HG02981 (cell line): ENCODE measurements around the gene SCG2.

Source experiments
- ATAC-seq: cut with Tn5 transposase; IDR thresholded peaks from one replicate; pipeline ENCODE4 v1.9.1; 2021; ENCODE audit warnings: mild to moderate bottlenecking, moderate library complexity; ENCODE audit not compliant: unreplicated experiment

The SCG2 gene

DNA sequence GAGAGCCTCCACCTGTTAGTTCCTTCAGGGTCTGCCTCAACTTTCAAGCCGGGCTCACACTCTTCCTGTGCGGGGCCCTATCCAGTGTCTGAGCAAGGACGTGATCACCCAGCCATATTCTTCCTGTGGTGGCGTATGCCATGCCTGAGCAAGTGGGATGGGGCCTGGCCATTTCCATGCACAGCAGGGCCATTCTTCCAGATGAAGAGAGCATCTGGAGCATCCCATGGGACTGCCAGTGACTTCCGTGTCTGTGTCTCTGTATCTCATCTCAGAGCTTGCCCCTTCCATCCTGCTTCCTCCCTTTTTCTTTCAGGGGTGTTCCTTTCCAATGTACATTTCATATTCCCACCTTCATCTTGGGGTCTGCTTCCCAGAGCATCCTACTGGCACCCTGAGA lies 20.2 kb downstream of the SCG2 start:
- no peak for ATAC-seq

GRCh38 chr2:223580951-223581350 lies 21.2 kb downstream of the SCG2 start:
- ATAC-seq = no peak

DNA sequence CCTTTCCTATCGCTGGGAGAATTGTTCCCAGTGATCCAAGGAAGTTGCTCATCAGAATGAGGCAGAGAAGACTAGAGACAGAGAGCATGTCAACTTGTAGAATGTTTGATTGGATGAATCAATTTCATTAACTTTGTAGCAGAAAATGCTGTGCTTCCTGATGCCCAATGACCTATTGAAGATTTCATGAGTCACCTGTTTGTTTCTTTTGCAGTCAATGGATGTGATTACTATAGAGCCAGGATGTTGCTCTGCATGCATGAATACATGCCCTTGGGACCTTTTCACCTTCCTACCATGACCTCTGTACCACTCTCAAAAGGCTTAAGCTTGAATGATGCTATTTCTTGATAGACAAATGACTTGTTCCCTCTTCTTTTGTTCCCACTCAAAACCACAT lies 23.3 kb downstream of the SCG2 start:
- no peak for ATAC-seq

GRCh38 chr2:223576873-223577272 lies 25.3 kb downstream of the SCG2 start:
- no peak for ATAC-seq

GRCh38 chr2:223570784-223571183 lies 31.4 kb downstream of the SCG2 start:
- ATAC-seq = no peak

DNA sequence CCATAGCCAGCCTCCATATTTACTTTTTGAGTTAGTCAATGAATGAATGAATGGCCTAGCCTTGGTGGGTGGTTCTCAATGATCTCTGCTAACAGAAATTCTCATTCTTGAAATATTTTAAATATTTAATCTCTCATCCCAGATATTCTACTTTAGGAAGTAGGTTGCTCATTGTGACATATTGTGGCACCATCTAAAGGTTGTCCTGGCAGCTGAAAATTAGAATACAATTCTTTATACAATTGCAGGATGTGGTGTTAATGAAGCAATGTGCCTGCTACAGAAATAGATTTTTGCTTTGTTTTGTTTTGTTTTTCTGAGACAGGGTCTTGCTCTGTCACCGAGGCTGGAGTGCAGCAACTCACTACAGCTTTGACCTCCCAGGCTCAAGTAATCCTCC lies 35.8 kb downstream of the SCG2 start:
- ATAC-seq = no peak

- ATAC-seq = no peak
These were observed 38.7 kb downstream of the SCG2 start for GRCh38 chr2:223563462-223563861.

DNA sequence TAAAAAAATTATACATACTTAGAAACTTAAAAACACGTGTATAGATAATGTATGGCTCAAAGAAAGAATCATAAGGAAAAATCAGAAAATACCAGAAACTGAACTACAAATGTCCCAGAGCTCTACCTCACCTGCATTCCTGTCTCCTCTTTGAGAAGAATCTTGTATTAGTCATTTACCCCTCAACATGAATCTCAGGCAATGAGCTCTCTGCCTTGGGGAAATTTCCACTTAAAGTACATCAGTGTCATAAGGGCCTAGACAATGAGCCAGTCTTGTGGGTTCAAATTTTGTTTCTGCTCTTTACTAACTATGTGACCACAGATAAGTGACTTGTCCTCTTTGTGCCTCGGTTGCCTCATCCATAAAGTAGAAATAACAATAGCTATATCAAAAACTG lies 40.1 kb downstream of the SCG2 start:
- no peak for ATAC-seq

DNA sequence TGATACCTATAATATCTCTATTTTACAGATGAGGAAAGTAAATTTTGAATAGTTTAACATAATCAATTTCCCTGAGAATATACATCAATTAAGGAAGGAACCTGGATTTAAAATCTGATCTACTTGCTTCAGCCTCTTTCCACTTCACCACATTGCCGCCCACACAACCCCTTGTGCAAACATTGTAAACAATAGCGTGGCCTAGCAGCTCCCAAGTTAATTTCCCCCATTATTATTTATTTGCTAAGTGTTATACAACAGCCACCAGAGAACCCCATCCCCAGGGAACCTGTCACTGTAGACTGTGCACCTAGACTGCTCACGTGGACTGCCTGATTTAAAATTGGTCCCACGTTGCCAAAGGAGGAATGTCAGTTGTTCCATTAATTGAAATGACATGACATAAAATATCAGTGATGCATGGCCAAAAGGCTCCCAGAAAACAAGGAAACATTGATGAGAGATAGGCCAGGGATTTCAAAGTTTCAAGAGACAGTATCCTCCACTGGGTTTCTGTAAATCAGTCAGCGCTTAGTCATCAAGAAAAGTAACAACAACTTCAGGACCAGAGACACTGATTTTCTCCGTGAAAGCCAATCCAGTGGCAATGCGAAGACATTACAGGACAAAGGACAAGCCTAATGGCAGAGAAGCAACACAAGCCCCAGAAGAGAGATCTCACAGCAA lies 41.3 kb downstream of the SCG2 start:
- no peak for ATAC-seq

DNA sequence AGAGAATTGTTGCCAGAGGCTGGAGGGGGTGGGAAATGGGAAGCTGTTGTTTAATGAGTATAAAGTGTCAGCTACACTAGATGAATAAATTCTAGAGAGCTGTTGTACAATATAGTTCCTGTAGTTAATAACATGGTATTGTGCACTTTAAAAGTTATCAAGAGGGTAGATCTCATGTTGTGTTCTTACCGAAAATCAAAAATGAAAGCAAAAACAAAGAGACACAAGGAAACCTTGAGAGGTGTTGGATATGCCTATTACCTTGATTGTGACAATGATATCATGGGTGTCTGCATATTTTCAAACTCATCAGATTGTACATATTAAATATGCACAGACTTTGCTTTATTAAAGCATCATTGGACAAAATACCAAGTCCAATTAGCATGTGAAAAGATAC lies 43.2 kb downstream of the SCG2 start:
- no peak for ATAC-seq

GRCh38 chr2:223554923-223555322 lies 47.2 kb downstream of the SCG2 start:
- no peak for ATAC-seq

DNA sequence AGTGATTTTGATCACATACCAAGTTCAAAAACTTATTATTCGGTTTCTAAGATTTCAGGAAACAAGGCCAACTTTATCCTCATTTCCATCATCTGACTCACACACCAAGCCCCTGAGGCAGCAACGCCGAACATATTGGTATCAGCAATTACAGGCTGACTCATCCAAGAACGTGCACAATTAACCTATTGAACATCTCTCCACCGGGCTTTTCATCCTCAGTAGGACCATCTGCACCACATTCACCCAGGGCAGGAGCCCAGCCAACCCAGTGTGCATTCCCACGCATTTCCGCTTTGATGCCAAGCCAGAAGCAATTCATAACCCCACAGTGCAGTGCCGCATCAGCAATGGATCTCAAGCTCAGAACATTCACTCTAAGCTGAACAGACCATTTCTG lies 52.9 kb downstream of the SCG2 start:
- ATAC-seq = no peak

GRCh38 chr2:223548194-223548593 lies 54.0 kb downstream of the SCG2 start:
- no peak for ATAC-seq
